Neural cell (in vitro differentiated cells): ENCODE results near the gene LZTFL1. TPM values are rescaled to one million over a fixed set of nuclear protein-coding genes. Genes with fewer than 3 reads are reported as not detected.

ENCODE experiments used
- H2AFZ ChIP-seq: fragments of 200-600, 300-800 bp; sonication (generic), shearing (Covaris generic); 2 replicates; pipeline ENCODE4 v1.6.0; 2014; ENCODE audit warnings: low read depth, mild to moderate bottlenecking, antibody characterized with exemption, low read length, moderate library complexity
- H3F3A ChIP-seq: fragments of 200-600 bp; shearing (Covaris generic); 2 replicates; pipeline ENCODE4 v1.6.1; 2016; ENCODE audit warnings: mild to moderate bottlenecking, moderate library complexity, mixed read lengths, antibody characterized with exemption, low read length; ENCODE audit not compliant: insufficient read depth, poor library complexity, severe bottlenecking
- H3K27ac ChIP-seq: fragments of 200-600, 300-800 bp; sonication (generic), shearing (Covaris generic); 2 replicates; pipeline ENCODE4 v1.5.1; 2014; ENCODE audit warnings: mild to moderate bottlenecking, low read length, moderate library complexity
- H3K27me3 ChIP-seq: fragments of 300-800, 200-600 bp; sonication (generic), shearing (Covaris generic); 2 replicates; pipeline ENCODE4 v1.6.0; 2014; ENCODE audit warnings: mild to moderate bottlenecking, low read depth, low read length, moderate library complexity; ENCODE audit not compliant: insufficient read depth
- H3K36me3 ChIP-seq: fragments of 300-800, 200-600 bp; sonication (generic), shearing (Covaris generic); 2 replicates; pipeline ENCODE4 v1.5.1; 2014; ENCODE audit warnings: mild to moderate bottlenecking, antibody characterized with exemption, low read length, moderate library complexity; ENCODE audit not compliant: insufficient read depth
- H3K4me2 ChIP-seq: fragments of 300-800, 200-600 bp; sonication (generic), shearing (Covaris generic); 2 replicates; pipeline ENCODE4 v1.6.0; 2014; ENCODE audit warnings: mild to moderate bottlenecking, low read length
- H3K4me3 ChIP-seq: fragments of 300-800, 200-600 bp; sonication (generic), shearing (Covaris generic); 2 replicates; pipeline ENCODE4 v1.5.1; 2014; ENCODE audit warnings: mild to moderate bottlenecking, low read length, moderate library complexity
- H3K79me2 ChIP-seq: fragments of 200-600 bp; shearing (Covaris generic); replicated peaks from 2 replicates; pipeline ENCODE4 v1.6.0; 2014; ENCODE audit warnings: mild to moderate bottlenecking, low read length, moderate library complexity; ENCODE audit not compliant: insufficient read depth
- H3K9ac ChIP-seq: fragments of 300-800, 200-600 bp; sonication (generic), shearing (Covaris generic); 2 replicates; pipeline ENCODE4 v1.6.1; 2016; ENCODE audit warnings: mild to moderate bottlenecking, low read length, mixed read lengths
- H3K9me2 ChIP-seq: fragments of 200-600 bp; shearing (Covaris generic); 2 replicates; pipeline ENCODE4 v1.6.1; 2016; ENCODE audit warnings: mild to moderate bottlenecking, low read length, mixed read lengths; ENCODE audit not compliant: insufficient read depth
- H3K9me3 ChIP-seq: fragments of 200-600, 300-800 bp; sonication (generic), shearing (Covaris generic); 2 replicates; pipeline ENCODE4 v1.6.1; 2016; ENCODE audit warnings: mild to moderate bottlenecking, mixed run types, low read length, moderate library complexity, mixed read lengths
- H4K20me1 ChIP-seq: fragments of 200-600 bp; shearing (Covaris generic); 2 replicates; pipeline ENCODE4 v1.6.1; 2016; ENCODE audit warnings: mild to moderate bottlenecking, mixed run types; ENCODE audit not compliant: insufficient read depth
- CTCF ChIP-seq: fragments of 450-650 bp; IDR thresholded peaks from 2 replicates; pipeline ENCODE4 v1.5.1; 2014; ENCODE audit warnings: antibody characterized with exemption, mild to moderate bottlenecking, moderate library complexity; ENCODE audit not compliant: poor library complexity, severe bottlenecking
- EP300 ChIP-seq: fragments of 450-650 bp; conservative IDR thresholded peaks from 2 replicates; pipeline ENCODE4 v1.6.1; 2014; ENCODE audit warnings: antibody characterized with exemption, mild to moderate bottlenecking, moderate library complexity; ENCODE audit not compliant: poor library complexity, severe bottlenecking
- EZH2 ChIP-seq: fragments of 200-600, 300-800 bp; shearing (Covaris generic), sonication (generic); IDR thresholded peaks from 2 replicates; pipeline ENCODE4 v1.6.1; 2014; ENCODE audit warnings: antibody characterized with exemption, low read length, borderline replicate concordance, mild to moderate bottlenecking; ENCODE audit not compliant: insufficient read depth, poor library complexity, severe bottlenecking
- MXI1 ChIP-seq: fragments of 450-650 bp; conservative IDR thresholded peaks from 2 replicates; pipeline ENCODE4 v1.6.1; 2014; ENCODE audit warnings: antibody characterized with exemption, mild to moderate bottlenecking; ENCODE audit not compliant: poor library complexity, severe bottlenecking
- POLR2AphosphoS5 ChIP-seq: IDR thresholded peaks from 2 replicates; pipeline ENCODE4 v1.6.1; 2012
- RAD21 ChIP-seq: fragments of 450-650 bp; conservative IDR thresholded peaks from 2 replicates; pipeline ENCODE4 v1.6.1; 2014; ENCODE audit warnings: antibody characterized with exemption, mild to moderate bottlenecking, moderate library complexity
- SMC3 ChIP-seq: fragments of 450-650 bp; conservative IDR thresholded peaks from 2 replicates; pipeline ENCODE4 v1.6.1; 2014; ENCODE audit warnings: antibody characterized with exemption, mild to moderate bottlenecking, moderate library complexity; ENCODE audit not compliant: poor library complexity
- TAF1 ChIP-seq: IDR thresholded peaks from 2 replicates; pipeline ENCODE4 v1.6.1; 2012; ENCODE audit warnings: low read depth
- polyA plus RNA-seq: library from polyadenylated mRNA; depleted of rRNA; stranded (reverse); fragments of >200 nt; gene quantifications from 2 replicates; pipeline ENCODE4 v1.2.3, GENCODE V29; 2014

LZTFL1 gene
- polyA plus RNA-seq, 1 donor from 2014 or later, result 26.8 TPM

- H3K36me3 ChIP-seq, result no peaks in the 10 kb centered on the region
- no peak overlapping the region for H2AFZ ChIP-seq
- no peaks in the 10 kb centered on the region for H3K9me3 ChIP-seq
- no peak overlapping the region for H3K27ac ChIP-seq
- no peak overlapping the region for H3K4me3 ChIP-seq
- no peaks in the 10 kb centered on the region for H3F3A ChIP-seq
- no peaks in the 10 kb centered on the region for H3K27me3 ChIP-seq
- H3K9me2 ChIP-seq, result no peaks in the 10 kb centered on the region
- H4K20me1 ChIP-seq, result no peaks in the 10 kb centered on the region
- no peaks in the 10 kb centered on the region for H3K79me2 ChIP-seq
- TF ChIP-seq MXI1, result no peak
- no peak for TF ChIP-seq EP300
- H3K9ac ChIP-seq, result no peak overlapping the region
- H3K4me2 ChIP-seq, result no peak overlapping the region
Measured at GRCh38 chr3:45874677-45875346, 32.9 kb upstream of the LZTFL1 start.

- H3F3A ChIP-seq, result no peaks in the 10 kb centered on the region
- H3K27me3 ChIP-seq, result no peaks in the 10 kb centered on the region
- no peaks in the 10 kb centered on the region for H3K79me2 ChIP-seq
- H4K20me1 ChIP-seq, result no peaks in the 10 kb centered on the region
- H3K9ac ChIP-seq, result no peak overlapping the region
- H3K27ac ChIP-seq, result no peak overlapping the region
- TF ChIP-seq MXI1 (no peak), TAF1 (no peak), POLR2AphosphoS5 (no peak), SMC3 (no peak), CTCF (no peak), RAD21 (no peak), EP300 (no peak), EZH2 (no peak)
- no peak overlapping the region for H2AFZ ChIP-seq
- H3K9me3 ChIP-seq, result no peaks in the 10 kb centered on the region
- no peak overlapping the region for H3K4me2 ChIP-seq
- no peak overlapping the region for H3K4me3 ChIP-seq
- no peaks in the 10 kb centered on the region for H3K36me3 ChIP-seq
- no peaks in the 10 kb centered on the region for H3K9me2 ChIP-seq
Measured at GRCh38 chr3:45873638-45874037, 31.7 kb upstream of the LZTFL1 start.

- H3K36me3 ChIP-seq, result no peaks in the 10 kb centered on the region
- no peaks in the 10 kb centered on the region for H3K27me3 ChIP-seq
- no peaks in the 10 kb centered on the region for H4K20me1 ChIP-seq
- TF ChIP-seq EZH2 (no peak), MXI1 (no peak)
- no peak overlapping the region for H3K27ac ChIP-seq
- no peaks in the 10 kb centered on the region for H3K79me2 ChIP-seq
- no peak overlapping the region for H3K4me3 ChIP-seq
- H3K9me2 ChIP-seq, result no peaks in the 10 kb centered on the region
- no peak overlapping the region for H3K4me2 ChIP-seq
- no peak overlapping the region for H3K9ac ChIP-seq
- H3F3A ChIP-seq, result no peaks in the 10 kb centered on the region
- no peaks in the 10 kb centered on the region for H3K9me3 ChIP-seq
- no peak overlapping the region for H2AFZ ChIP-seq
Measured at GRCh38 chr3:45873036-45873435, 31.1 kb upstream of the LZTFL1 start.
